IMR-90 (cell line): ENCODE measurements around the gene TMEM129. TPM values are rescaled to one million over a fixed set of nuclear protein-coding genes. Genes with fewer than 3 reads are reported as not detected.

Experiments
- ATAC-seq: fragments of 200-7000 bp; cut with Tn5 transposase; 2 replicates; pipeline ENCODE4 v1.9.1; 2020; ENCODE audit warnings: low read depth, mild to moderate bottlenecking, moderate library complexity
- BruUV-seq: library from RNA; stranded (reverse); fragments of 400-500 nt; replicated peaks from 2 replicates; lab custom pipeline; 2021; lab: Mats Ljungman, UMichigan
- CTCF ChIA-PET: fragments of 300-600 bp; formaldehyde crosslinking; extraction: SDS; loops from one replicate; lab custom pipeline; 2021; ENCODE audit warnings: antibody characterized with exemption; lab: Yijun Ruan, JAX
- POLR2A ChIA-PET: fragments of 300-600 bp; sonication (Branson Sonifier 250); formaldehyde crosslinking; loops from one replicate; lab custom pipeline; 2022; ENCODE audit warnings: antibody characterized with exemption; ENCODE audit not compliant: unreplicated experiment; lab: Charles Lee
- DNase-seq: peaks from one replicate; pipeline ENCODE4 v3.0.0; 2013
- H2AFZ ChIP-seq: replicated peaks from 2 replicates; pipeline ENCODE3; 2013; ENCODE audit warnings: low read length, mild to moderate bottlenecking; ENCODE audit not compliant: poor library complexity
- H2AK5ac ChIP-seq: 2 replicates; pipeline ENCODE4 v1.6.1; 2013; ENCODE audit warnings: low read depth, low read length, inconsistent platforms
- H2AK9ac ChIP-seq: replicated peaks from 2 replicates; pipeline ENCODE3; 2013; ENCODE audit warnings: mild to moderate bottlenecking, low read depth, low read length, moderate library complexity; ENCODE audit not compliant: poor library complexity
- H2BK120ac ChIP-seq: 2 replicates; pipeline ENCODE4 v1.6.1; 2013; ENCODE audit warnings: low read depth, low read length, inconsistent platforms
- H2BK15ac ChIP-seq: 3 replicates; pipeline ENCODE4 v1.6.1; 2013; ENCODE audit warnings: low read depth, low read length, inconsistent platforms
- H2BK20ac ChIP-seq: 2 replicates; pipeline ENCODE4 v1.6.1; 2013; ENCODE audit warnings: low read depth, mild to moderate bottlenecking, inconsistent platforms, low read length, moderate library complexity
- H2BK5ac ChIP-seq: 2 replicates; pipeline ENCODE4 v1.6.1; 2013; ENCODE audit warnings: mild to moderate bottlenecking, low read depth, low read length, inconsistent platforms; ENCODE audit not compliant: poor library complexity, severe bottlenecking
- H3K14ac ChIP-seq: replicated peaks from 2 replicates; pipeline ENCODE4 v1.6.1; 2013; ENCODE audit warnings: low read depth, low read length, inconsistent platforms
- H3K18ac ChIP-seq: 2 replicates; pipeline ENCODE4 v1.6.1; 2013; ENCODE audit warnings: low read depth, low read length, control low read depth
- H3K23ac ChIP-seq: 2 replicates; pipeline ENCODE4 v1.6.1; 2013; ENCODE audit warnings: low read depth, low read length, inconsistent platforms
- H3K27ac ChIP-seq: 2 replicates; pipeline ENCODE4 v1.5.1; 2013; ENCODE audit warnings: mild to moderate bottlenecking, control low read depth, low read length; ENCODE audit not compliant: insufficient read depth
- H3K27me3 ChIP-seq: 2 replicates; pipeline ENCODE4 v1.6.1; 2013; ENCODE audit warnings: low read length; ENCODE audit not compliant: control insufficient read depth, insufficient read depth
- H3K36me3 ChIP-seq: 2 replicates; pipeline ENCODE4 v1.6.1; 2013; ENCODE audit warnings: low read length, mixed read lengths; ENCODE audit not compliant: control insufficient read depth, insufficient read depth
- H3K4ac ChIP-seq: 2 replicates; pipeline ENCODE4 v1.6.1; 2013; ENCODE audit warnings: low read depth, low read length, inconsistent platforms
- H3K4me1 ChIP-seq: 2 replicates; pipeline ENCODE4 v1.6.1; 2013; ENCODE audit warnings: low read length, mixed read lengths; ENCODE audit not compliant: control insufficient read depth, insufficient read depth
- H3K4me2 ChIP-seq: 2 replicates; pipeline ENCODE4 v1.6.1; 2013; ENCODE audit warnings: low read depth, mild to moderate bottlenecking, control low read depth, low read length, moderate library complexity
- H3K4me3 ChIP-seq: 2 replicates; pipeline ENCODE4 v1.5.1; 2013; ENCODE audit warnings: low read depth, mild to moderate bottlenecking, control low read depth, low read length, moderate library complexity; ENCODE audit not compliant: insufficient read depth
- H3K56ac ChIP-seq: 2 replicates; pipeline ENCODE4 v1.6.1; 2013; ENCODE audit warnings: low read length, inconsistent platforms; ENCODE audit not compliant: insufficient read depth; ENCODE audit errors: extremely low read depth
- H3K79me1 ChIP-seq, 2 experiments: 2 replicates each; pipeline ENCODE4 v1.6.1; 2013; ENCODE audit warnings: low read length in 2 of 2, inconsistent platforms in 1 of 2, low read depth in 1 of 2
- H3K9ac ChIP-seq: 2 replicates; pipeline ENCODE4 v1.6.1; 2013; ENCODE audit warnings: low read depth, low read length, control low read depth
- H3K9me1 ChIP-seq: 2 replicates; pipeline ENCODE4 v1.6.1; 2013; ENCODE audit warnings: low read length, inconsistent platforms; ENCODE audit not compliant: insufficient read depth
- H3K9me3 ChIP-seq: 2 replicates; pipeline ENCODE4 v1.6.1; 2013; ENCODE audit warnings: low read length; ENCODE audit not compliant: control insufficient read depth, insufficient read depth
- H4K20me1 ChIP-seq: 2 replicates; pipeline ENCODE4 v1.6.1; 2013; ENCODE audit warnings: low read length, inconsistent platforms; ENCODE audit not compliant: insufficient read depth
- H4K5ac ChIP-seq: 2 replicates; pipeline ENCODE4 v1.6.1; 2013; ENCODE audit warnings: mild to moderate bottlenecking, low read depth, low read length, control low read depth
- H4K8ac ChIP-seq, 2 experiments: 2 replicates each; pipeline ENCODE4 v1.6.1; 2013; ENCODE audit warnings: low read depth in 2 of 2, low read length in 2 of 2, control low read depth in 1 of 2, inconsistent platforms in 1 of 2
- H4K91ac ChIP-seq: 2 replicates; pipeline ENCODE4 v1.6.1; 2013; ENCODE audit warnings: low read depth, low read length, inconsistent platforms; ENCODE audit not compliant: insufficient read depth
- BHLHE40 ChIP-seq: fragments of 150-350 bp; IDR thresholded peaks from 2 replicates; pipeline ENCODE4 v1.6.1; 2016; ENCODE audit warnings: mild to moderate bottlenecking, low read depth, low read length
- CEBPB ChIP-seq: IDR thresholded peaks from 2 replicates; pipeline ENCODE4 v1.6.1; 2012; ENCODE audit warnings: low read depth, low read length, improper control_type of control experiment
- CHD1 ChIP-seq: IDR thresholded peaks from 2 replicates; pipeline ENCODE4 v1.6.1; 2012; ENCODE audit warnings: low read depth, low read length, improper control_type of control experiment
- MAFK ChIP-seq: IDR thresholded peaks from 2 replicates; pipeline ENCODE4 v1.6.1; 2012; ENCODE audit warnings: low read depth, low read length, improper control_type of control experiment
- MAZ ChIP-seq: IDR thresholded peaks from 2 replicates; pipeline ENCODE4 v1.6.1; 2012; ENCODE audit warnings: low read depth, mild to moderate bottlenecking, low read length, improper control_type of control experiment, moderate library complexity, borderline replicate concordance
- MXI1 ChIP-seq: IDR thresholded peaks from 2 replicates; pipeline ENCODE4 v1.6.1; 2012; ENCODE audit warnings: low read depth, mild to moderate bottlenecking, low read length, moderate library complexity, borderline replicate concordance
- NFE2L2 ChIP-seq: fragments of 150-350 bp; IDR thresholded peaks from 2 replicates; pipeline ENCODE4 v1.6.1; 2016; ENCODE audit warnings: low read depth, mild to moderate bottlenecking, low read length
- POLR2A ChIP-seq: IDR thresholded peaks from 2 replicates; pipeline ENCODE4 v1.6.1; 2012; ENCODE audit warnings: mild to moderate bottlenecking, low read depth, low read length
- RAD21 ChIP-seq: IDR thresholded peaks from 2 replicates; pipeline ENCODE4 v1.6.1; 2012; ENCODE audit warnings: low read length, improper control_type of control experiment
- RCOR1 ChIP-seq: IDR thresholded peaks from 2 replicates; pipeline ENCODE4 v1.6.1; 2012; ENCODE audit warnings: mild to moderate bottlenecking, low read length, improper control_type of control experiment; ENCODE audit not compliant: insufficient replicate concordance
- RFX5 ChIP-seq: IDR thresholded peaks from 2 replicates; pipeline ENCODE4 v1.8.0; 2012; ENCODE audit warnings: low read depth, mild to moderate bottlenecking, low read length, moderate library complexity
- SMC3 ChIP-seq: fragments of 150-350 bp; IDR thresholded peaks from 2 replicates; pipeline ENCODE4 v1.6.1; 2016; ENCODE audit warnings: low read depth, mild to moderate bottlenecking, antibody characterized with exemption, low read length, moderate library complexity
- WGBS, 2 experiments: methylation state at CpG; one replicate each; pipeline versions ENCODE4 v1.1.5 to v1.1.7; 2013; ENCODE audit warnings: missing lambda C conversion rate in 2 of 2; ENCODE audit not compliant: insufficient read length in 1 of 2; ENCODE audit errors: extremely low coverage in 2 of 2; 5-methylcytosine and 5-hydroxymethylcytosine counted together
- dilution Hi-C: fragments of 300-500 bp; cut with HindIII; formaldehyde crosslinking; loops from one replicate; pipeline ENCODE4 v1.14.3; 2018; ENCODE audit warnings: low sequenced_read_pairs; ENCODE audit not compliant: unreplicated experiment
- in situ Hi-C: fragments of 300-500 bp; cut with MboI; formaldehyde crosslinking; loops from 3 replicates; pipeline ENCODE4 v1.14.3; 2019; ENCODE audit warnings: low sequenced_read_pairs, inconsistent platforms, mixed read lengths
- intact Hi-C: fragments of 100-400 bp; cut with micrococcal nuclease; formaldehyde crosslinking; loops from 2 replicates; pipeline ENCODE4 v1.10.0; 2022
- polyA plus RNA-seq, 3 experiments: library from polyadenylated mRNA; depleted of rRNA; stranded (reverse); fragments of >200 nt; gene quantifications; 2 replicates each; pipeline ENCODE4 v1.2.3, GENCODE V29; 2012; ENCODE audit warnings: low replicate concordance in 1 of 3
- total RNA-seq: library from RNA; depleted of rRNA; stranded (reverse); fragments of >200 nt; gene quantifications from 2 replicates; pipeline ENCODE4 v1.2.3, GENCODE V29; 2012
- TF ChIP-seq, protein P1 (sequence below): fragments of 150-350 bp; IDR thresholded peaks from 2 replicates; pipeline ENCODE4 v1.6.1; 2016; ENCODE audit warnings: low read depth, mild to moderate bottlenecking, low read length, moderate library complexity, borderline replicate concordance
- TF ChIP-seq, protein P2 (sequence below): fragments of 150-350 bp; IDR thresholded peaks from 2 replicates; pipeline ENCODE4 v1.6.1; 2017; ENCODE audit warnings: mild to moderate bottlenecking, antibody characterized with exemption, low read length, low read depth
- TF ChIP-seq, protein P3 (sequence below): conservative IDR thresholded peaks from 2 replicates; pipeline ENCODE4 v1.5.1; 2012; ENCODE audit warnings: mild to moderate bottlenecking, low read depth, low read length, improper control_type of control experiment

The TMEM129 gene
- total and polyA plus RNA-seq, 2 of the 4 experiments (the other 2 are of a cell fraction): 6.6 to 26.6 TPM

DNA sequence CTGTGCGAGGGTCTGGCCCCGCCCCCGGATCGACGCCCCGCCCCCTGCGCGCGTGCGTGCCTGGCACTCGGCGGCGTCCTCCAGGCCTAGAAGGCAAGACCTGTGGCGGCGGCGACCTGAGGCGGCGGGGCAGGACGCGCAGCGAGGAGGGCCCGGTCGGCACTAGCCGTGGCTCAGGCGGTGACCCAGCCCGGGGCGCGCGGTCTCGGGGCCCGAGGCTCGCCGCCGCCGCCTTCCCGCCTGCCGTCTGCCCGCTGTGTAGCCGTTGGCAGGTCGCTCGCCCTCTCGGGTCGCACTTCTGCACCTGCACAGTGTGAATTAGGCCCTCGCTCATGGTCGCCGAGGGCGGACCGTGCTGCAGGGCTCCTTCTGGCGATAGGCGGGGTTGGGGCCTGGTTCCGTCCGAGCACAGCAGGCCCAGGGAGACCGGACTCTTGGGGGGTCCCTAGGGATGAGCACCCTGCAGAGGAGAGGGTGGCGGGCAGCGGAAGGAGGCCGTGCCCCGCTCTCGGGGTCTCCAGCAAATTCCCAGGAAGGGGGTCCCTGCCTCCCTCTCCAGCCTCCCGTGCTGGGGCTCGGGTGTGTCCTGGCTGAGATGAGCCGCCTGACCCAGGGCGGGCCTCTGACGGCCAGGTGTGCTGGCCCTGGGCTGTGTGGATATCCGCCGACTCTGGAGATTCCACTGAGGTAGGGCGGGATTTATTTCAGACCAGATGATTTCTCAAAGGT lies 36.5 kb downstream of the TMEM129 start:
- DNase-seq: no peak

More for the DNA sequence above, 36.5 kb downstream of the TMEM129 start:
- no TSS peak for BruUV-seq
- Histone ChIP-seq H3K18ac (no peak overlapping the region), H3K9me3 (no peaks in the 10 kb centered on the region), H3K79me1 (peaks cover 0 to 7% of the 10 kb centered on the region in 2 experiments; a peak in 2 of 4 replicates), H3K4me3 (peak overlapping the region; percentile 83), H3K36me3 (no peaks in the 10 kb centered on the region), H2BK15ac (no peak overlapping the region; the same call in 2 of the 3 replicates), H3K14ac (no peak overlapping the region; the same call in 1 of the 2 replicates), H4K8ac (peak overlapping the region; percentile 87 to 95), H3K27me3 (no peaks in the 10 kb centered on the region), H2AK5ac (no peak overlapping the region), H3K9me1 (peaks cover 4% of the 10 kb centered on the region; the same call in 1 of the 2 replicates), H2AFZ (peak overlapping the region; percentile 95), H2BK120ac (no peak overlapping the region), H2AK9ac (peak overlapping the region; percentile 96), H3K23ac (no peak overlapping the region), H2BK20ac (no peak overlapping the region), H4K5ac (peak overlapping the region; percentile 88), H3K9ac (no peak overlapping the region), H3K56ac (no peak overlapping the region; the same call in 1 of the 2 replicates), H3K27ac (no peak overlapping the region; the same call in 1 of the 2 replicates), H3K4me1 (peaks cover 6% of the 10 kb centered on the region; the same call in 1 of the 2 replicates), H4K20me1 (peaks cover 5% of the 10 kb centered on the region), H3K4me2 (peak overlapping the region; percentile 68), H3K4ac (peak overlapping the region; percentile 80), H2BK5ac (peak overlapping the region; percentile 11), H4K91ac (peak overlapping the region; percentile 17)
- intact Hi-C loops (no loop called here), in situ Hi-C loops (no loop called here), dilution Hi-C loops (no loop called here)
- TF ChIP-seq RFX5 (no peak), CHD1 (no peak), CEBPB (no peak), MAFK (no peak), BHLHE40 (no peak), MXI1 (no peak), RCOR1 (no peak), POLR2A (no peak), NFE2L2 (no peak), SMC3 (no peak), MAZ (no peak), RAD21 (no peak)
- TF ChIP-seq, protein P1, sequence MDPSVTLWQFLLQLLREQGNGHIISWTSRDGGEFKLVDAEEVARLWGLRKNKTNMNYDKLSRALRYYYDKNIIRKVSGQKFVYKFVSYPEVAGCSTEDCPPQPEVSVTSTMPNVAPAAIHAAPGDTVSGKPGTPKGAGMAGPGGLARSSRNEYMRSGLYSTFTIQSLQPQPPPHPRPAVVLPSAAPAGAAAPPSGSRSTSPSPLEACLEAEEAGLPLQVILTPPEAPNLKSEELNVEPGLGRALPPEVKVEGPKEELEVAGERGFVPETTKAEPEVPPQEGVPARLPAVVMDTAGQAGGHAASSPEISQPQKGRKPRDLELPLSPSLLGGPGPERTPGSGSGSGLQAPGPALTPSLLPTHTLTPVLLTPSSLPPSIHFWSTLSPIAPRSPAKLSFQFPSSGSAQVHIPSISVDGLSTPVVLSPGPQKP: no peak
- TF ChIP-seq, protein P2, sequence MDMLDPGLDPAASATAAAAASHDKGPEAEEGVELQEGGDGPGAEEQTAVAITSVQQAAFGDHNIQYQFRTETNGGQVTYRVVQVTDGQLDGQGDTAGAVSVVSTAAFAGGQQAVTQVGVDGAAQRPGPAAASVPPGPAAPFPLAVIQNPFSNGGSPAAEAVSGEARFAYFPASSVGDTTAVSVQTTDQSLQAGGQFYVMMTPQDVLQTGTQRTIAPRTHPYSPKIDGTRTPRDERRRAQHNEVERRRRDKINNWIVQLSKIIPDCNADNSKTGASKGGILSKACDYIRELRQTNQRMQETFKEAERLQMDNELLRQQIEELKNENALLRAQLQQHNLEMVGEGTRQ: no peak
- TF ChIP-seq, protein P3, sequence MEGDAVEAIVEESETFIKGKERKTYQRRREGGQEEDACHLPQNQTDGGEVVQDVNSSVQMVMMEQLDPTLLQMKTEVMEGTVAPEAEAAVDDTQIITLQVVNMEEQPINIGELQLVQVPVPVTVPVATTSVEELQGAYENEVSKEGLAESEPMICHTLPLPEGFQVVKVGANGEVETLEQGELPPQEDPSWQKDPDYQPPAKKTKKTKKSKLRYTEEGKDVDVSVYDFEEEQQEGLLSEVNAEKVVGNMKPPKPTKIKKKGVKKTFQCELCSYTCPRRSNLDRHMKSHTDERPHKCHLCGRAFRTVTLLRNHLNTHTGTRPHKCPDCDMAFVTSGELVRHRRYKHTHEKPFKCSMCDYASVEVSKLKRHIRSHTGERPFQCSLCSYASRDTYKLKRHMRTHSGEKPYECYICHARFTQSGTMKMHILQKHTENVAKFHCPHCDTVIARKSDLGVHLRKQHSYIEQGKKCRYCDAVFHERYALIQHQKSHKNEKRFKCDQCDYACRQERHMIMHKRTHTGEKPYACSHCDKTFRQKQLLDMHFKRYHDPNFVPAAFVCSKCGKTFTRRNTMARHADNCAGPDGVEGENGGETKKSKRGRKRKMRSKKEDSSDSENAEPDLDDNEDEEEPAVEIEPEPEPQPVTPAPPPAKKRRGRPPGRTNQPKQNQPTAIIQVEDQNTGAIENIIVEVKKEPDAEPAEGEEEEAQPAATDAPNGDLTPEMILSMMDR: no peak
- ChIA-PET CTCF (no interaction called here), POLR2A (no interaction called here)
- WGBS, 2 experiments: 29% methylated on average over 31 of the region's 66 CpGs; no CpG with 5 or more reads in 1 of the 2 experiments
- ATAC-seq: no peak
